Sigmoid colon (tissue), 7 donors: ENCODE data around the gene PPP1R9B. TPM values are rescaled to one million over a fixed set of nuclear protein-coding genes. Genes with fewer than 3 reads are reported as not detected.

ENCODE experiments used
- DNase-seq: peaks from one replicate; pipeline ENCODE4 v3.0.0-alpha.2; 2019
- H3K27ac ChIP-seq, 4 donors: fragments of 200-600 bp; sonication (generic); one replicate each; pipeline ENCODE4 v1.5.1; 2016 to 2019; ENCODE audit warnings: mild to moderate bottlenecking in 1 of 4
- H3K27me3 ChIP-seq, 3 donors: fragments of 200-600 bp; sonication (generic); one replicate each; pipeline ENCODE4 v1.5.1; 2019; ENCODE audit warnings: mild to moderate bottlenecking in 1 of 3
- H3K36me3 ChIP-seq, 4 donors: fragments of 200-600 bp; sonication (generic); one replicate each; pipeline ENCODE4 v1.5.1; 2016 to 2019
- H3K4me1 ChIP-seq, 4 donors: fragments of 200-600 bp; sonication (generic); one replicate each; pipeline ENCODE4 v1.5.1; 2017 to 2019
- H3K4me3 ChIP-seq, 4 donors: fragments of 200-600 bp; sonication (generic); one replicate each; pipeline ENCODE4 v1.5.1; 2017 to 2019; ENCODE audit warnings: mild to moderate bottlenecking in 2 of 4, moderate library complexity in 1 of 4
- H3K9me3 ChIP-seq, 4 donors: fragments of 200-600 bp in 3 of 4; sonication (generic) in 3 of 4; one replicate each; pipeline versions ENCODE4 v1.5.1 to v1.6.1; 2013 to 2019
- CTCF ChIP-seq, 4 experiments: fragments of 450-650 bp in 3 of 4; fragments of 200-600 bp in 1 of 4; IDR thresholded peaks; one replicate each; pipeline ENCODE4 v1.5.1; 2016 to 2019; ENCODE audit warnings: antibody characterized with exemption in 4 of 4, mild to moderate bottlenecking in 3 of 4, moderate library complexity in 2 of 4
- EP300 ChIP-seq, 4 donors: sonication (generic); formaldehyde crosslinking; IDR thresholded peaks; one replicate each; pipeline ENCODE4 v1.6.1; 2017; ENCODE audit warnings: antibody characterized with exemption in 4 of 4
- POLR2A ChIP-seq, 2 donors: fragments of 450-650 bp; IDR thresholded peaks; one replicate each; pipeline ENCODE4 v1.6.1; 2016; ENCODE audit warnings: antibody characterized with exemption in 2 of 2, mild to moderate bottlenecking in 2 of 2, moderate library complexity in 2 of 2
- POLR2AphosphoS5 ChIP-seq, 4 donors: sonication (generic); formaldehyde crosslinking; IDR thresholded peaks; one replicate each; pipeline ENCODE4 v1.6.1; 2017; ENCODE audit warnings: antibody characterized with exemption in 4 of 4
- WGBS, 2 donors: extraction: QIAGEN DNeasy Blood & Tissue Kit; methylation state at CpG; one replicate each; pipeline ENCODE4 v1.1.7; 2013; 5-methylcytosine and 5-hydroxymethylcytosine counted together
- intact Hi-C: fragments of 100-400 bp; cut with DNase I; formaldehyde crosslinking; loops from one replicate; pipeline ENCODE4 v1.15.1; 2023
- polyA plus RNA-seq, 3 donors: library from polyadenylated mRNA; stranded (reverse); fragments of 200-250 nt; gene quantifications; one replicate each; pipeline ENCODE4 v1.2.3, GENCODE V29; 2013
- total RNA-seq, 4 donors: library from RNA; depleted of rRNA; stranded (reverse); fragments of >200 nt; gene quantifications; one replicate each; pipeline ENCODE4 v1.1.0, GENCODE V29; 2016
- donor health status: healthy with polysubstance abuse.
- donor health status: Bipolar disorder and iron deficiency.
- donor health status: healthy.

PPP1R9B gene
- total and polyA plus RNA-seq, 7 donors: 9.0 to 38.7 (median 16.8) TPM

DNA sequence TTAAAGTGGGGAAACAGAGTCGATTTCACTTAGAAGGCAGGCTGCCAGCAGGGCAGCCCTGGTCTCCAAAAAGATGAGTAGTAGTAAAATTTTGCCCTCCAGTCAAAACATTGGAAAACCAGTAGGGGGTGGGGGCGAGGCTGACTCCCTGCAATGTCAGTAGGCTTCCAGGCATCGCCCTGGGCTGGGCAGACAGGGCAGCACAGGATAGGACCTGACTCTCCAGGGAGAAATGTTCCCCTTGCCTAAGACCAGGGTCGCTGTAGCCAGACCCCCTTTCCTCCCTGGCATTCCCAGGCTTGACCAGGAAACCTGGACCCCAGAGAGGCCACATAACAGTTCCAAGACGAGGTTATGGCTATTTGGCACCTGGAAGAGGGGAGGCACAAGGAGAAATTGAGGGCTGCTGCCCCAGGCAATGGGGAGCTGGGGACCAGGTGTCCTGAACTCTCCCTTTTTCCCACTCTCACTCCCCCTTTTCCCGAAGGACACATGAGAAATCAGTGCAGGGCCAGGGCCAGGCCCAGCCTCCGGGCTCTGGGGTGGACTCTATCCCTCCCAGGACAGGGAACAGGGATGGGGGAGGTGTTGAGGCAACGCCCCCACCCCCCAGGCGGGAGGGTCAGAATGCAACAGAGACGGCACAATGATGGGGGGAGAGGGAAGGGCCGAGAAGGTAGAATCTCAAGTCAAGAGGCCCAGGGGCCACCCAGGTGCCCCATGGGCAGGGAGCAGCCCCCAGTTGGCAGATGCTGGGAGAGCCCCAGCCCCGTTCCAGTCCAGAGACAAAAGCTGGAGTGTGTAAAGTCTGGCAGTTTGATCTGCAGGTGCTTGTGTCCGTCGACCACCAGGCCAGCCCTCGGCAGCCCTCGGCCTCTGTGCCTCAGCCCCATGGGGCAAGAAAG is 16.0 kb downstream of the PPP1R9B start:
- peaks cover 17 to 53% (median 40%) of the 10 kb centered on the region in 4 donors for H3K36me3 ChIP-seq
- intact Hi-C loops: no loop called here
- no peak for TF ChIP-seq EP300 (IDR thresholded peaks at IDR 0.05)
- no peak for TF ChIP-seq POLR2AphosphoS5 (IDR thresholded peaks at IDR 0.05)
- no peak overlapping the region for H3K4me3 ChIP-seq
- peaks cover 4 to 11% (median 4%) of the 10 kb centered on the region in 3 donors for H3K27me3 ChIP-seq
- peaks cover 0 to 42% (median 31%) of the 10 kb centered on the region in 4 donors for H3K4me1 ChIP-seq
- WGBS, 2 donors: 79 to 82% methylated on average over 16 of the region's 16 CpGs
- DNase-seq: no peak
- H3K9me3 ChIP-seq: no peaks in the 10 kb centered on the region
- peak overlapping the region in 1 of 4 donors; percentile 75 for H3K27ac ChIP-seq

- Histone ChIP-seq H3K4me3 (no peak overlapping the region), H3K27me3 (peaks cover 7 to 19% (median 10%) of the 10 kb centered on the region in 3 donors), H3K4me1 (peaks cover 0 to 49% (median 38%) of the 10 kb centered on the region in 4 donors), H3K27ac (peak overlapping the region; percentile 51 to 75 (median 64)), H3K9me3 (no peaks in the 10 kb centered on the region), H3K36me3 (peaks cover 10 to 45% (median 33%) of the 10 kb centered on the region in 4 donors)
- TF ChIP-seq EP300 (IDR thresholded peaks at IDR 0.05) (no peak), POLR2A (IDR thresholded peaks at IDR 0.05) (no peak), POLR2AphosphoS5 (IDR thresholded peaks at IDR 0.05) (no peak), CTCF (IDR thresholded peaks at IDR 0.05) (no peak)
- 23 to 58% methylated on average over 16 of the region's 16 CpGs for WGBS, 2 donors
- no peak for DNase-seq
- intact Hi-C loops: no loop called here
These were observed 16.7 kb downstream of the PPP1R9B start for GRCh38 chr17:50133769-50134099.

DNA sequence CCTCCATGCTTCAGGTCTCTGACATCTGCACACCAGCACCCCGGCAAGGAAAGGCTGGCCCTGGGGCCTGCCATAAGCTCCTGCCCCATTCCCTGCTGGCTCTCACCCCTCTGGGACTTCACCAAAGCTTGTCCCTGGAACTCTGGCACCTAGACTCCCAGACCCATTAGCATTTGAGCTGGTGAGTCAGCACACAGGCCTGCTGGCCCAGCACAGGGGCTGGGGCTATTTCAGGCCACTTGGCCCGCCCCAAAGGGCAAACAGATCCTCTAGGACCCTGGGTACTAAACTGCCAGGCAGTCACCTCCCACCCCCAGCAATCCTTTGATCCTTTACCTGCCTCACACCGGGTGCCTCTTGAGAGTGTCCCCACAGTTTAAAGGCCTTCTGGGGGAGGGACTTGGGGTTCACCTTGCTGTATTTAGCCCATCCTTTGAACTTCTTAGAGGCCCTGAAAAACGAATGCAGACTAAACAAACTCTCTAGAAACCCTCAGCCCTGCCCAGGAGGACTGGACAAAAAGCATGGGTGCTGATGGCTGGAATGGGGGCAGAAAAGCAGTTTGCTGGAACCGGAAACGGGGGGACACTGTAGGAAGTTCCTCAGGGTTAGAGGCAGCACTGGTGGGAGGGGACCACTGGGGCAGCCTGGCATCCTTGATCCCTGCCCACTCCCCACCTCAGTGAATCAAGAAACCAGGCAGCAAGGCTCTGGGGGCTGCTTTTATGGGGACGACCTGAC is 17.3 kb downstream of the PPP1R9B start:
- TF ChIP-seq POLR2A (IDR thresholded peaks at IDR 0.05): no peak
- no peak for TF ChIP-seq EP300 (IDR thresholded peaks at IDR 0.05)
- TF ChIP-seq CTCF (IDR thresholded peaks at IDR 0.05): no peak
- no peak for TF ChIP-seq POLR2AphosphoS5 (IDR thresholded peaks at IDR 0.05)
- Histone ChIP-seq H3K36me3 (peaks cover 7 to 40% (median 28%) of the 10 kb centered on the region in 4 donors), H3K27ac (peak overlapping the region; percentile 51 to 75 (median 64)), H3K27me3 (peaks cover 7 to 23% (median 10%) of the 10 kb centered on the region in 3 donors), H3K4me1 (peaks cover 0 to 54% (median 41%) of the 10 kb centered on the region in 4 donors), H3K9me3 (no peaks in the 10 kb centered on the region), H3K4me3 (no peak overlapping the region)
- no peak for DNase-seq
- intact Hi-C loops: no loop called here
- 58 to 66% methylated on average over 7 of the region's 7 CpGs for WGBS, 2 donors

DNA sequence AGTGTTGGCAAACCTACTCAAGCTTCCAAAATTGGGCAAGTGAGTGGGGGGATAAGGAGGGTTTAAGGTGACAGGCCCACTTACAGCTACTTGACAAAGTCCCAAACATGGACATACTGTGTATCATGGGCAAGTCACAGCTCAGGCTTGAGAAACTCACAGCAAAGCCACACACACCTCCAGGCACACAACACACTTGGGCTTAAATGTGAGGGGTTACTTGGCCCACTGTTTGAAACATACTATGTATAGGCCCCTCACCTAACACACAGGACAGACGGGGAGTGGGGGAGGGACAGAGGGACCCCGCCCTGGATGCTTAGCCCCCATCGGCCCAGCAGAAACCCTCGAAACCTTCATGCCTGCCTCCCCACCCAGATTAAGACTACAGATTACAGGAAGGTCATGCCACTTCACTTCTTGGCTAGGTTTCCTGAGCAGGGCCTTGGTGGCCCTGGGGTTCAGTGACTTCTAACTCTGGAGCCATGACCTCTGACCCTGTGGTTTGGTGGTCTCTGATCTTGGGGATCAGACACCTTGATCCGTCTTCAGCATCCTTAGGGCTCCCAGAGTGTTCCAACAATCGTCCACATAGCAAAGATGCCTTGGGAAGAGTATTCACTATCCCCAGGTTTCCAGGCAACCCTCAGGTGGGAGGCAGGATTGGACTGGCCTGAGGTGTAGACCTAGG is 18.2 kb downstream of the PPP1R9B start:
- peaks cover 7 to 25% (median 10%) of the 10 kb centered on the region in 3 donors for H3K27me3 ChIP-seq
- H3K9me3 ChIP-seq: no peaks in the 10 kb centered on the region
- no peak for TF ChIP-seq EP300 (IDR thresholded peaks at IDR 0.05)
- TF ChIP-seq POLR2AphosphoS5 (IDR thresholded peaks at IDR 0.05): no peak
- TF ChIP-seq POLR2A (IDR thresholded peaks at IDR 0.05): no peak
- TF ChIP-seq CTCF (IDR thresholded peaks at IDR 0.05): no peak
- no peak overlapping the region for H3K4me3 ChIP-seq
- WGBS, 2 donors: 77 to 82% methylated on average over 6 of the region's 6 CpGs
- peaks cover 0 to 56% (median 41%) of the 10 kb centered on the region in 4 donors for H3K4me1 ChIP-seq
- no peak for DNase-seq
- H3K27ac ChIP-seq: peak overlapping the region in 2 of 4 donors; percentile 73 to 75
- peaks cover 7 to 30% (median 20%) of the 10 kb centered on the region in 4 donors for H3K36me3 ChIP-seq
- intact Hi-C loops: no loop called here
